ENCODE data around the gene CYBA. TPM values are rescaled to one million over a fixed set of nuclear protein-coding genes. Genes with fewer than 3 reads are reported as not detected.
A peak's percentile ranks its signal among the peaks of the same experiment; 100 is the strongest.

CYBA gene
- total and polyA plus RNA-seq, 9 of the 15 experiments (the other 6 are each of a cell fraction or from before 2014, with no cell fraction given): 0.34 to 683 (median 93.0) TPM

DNA sequence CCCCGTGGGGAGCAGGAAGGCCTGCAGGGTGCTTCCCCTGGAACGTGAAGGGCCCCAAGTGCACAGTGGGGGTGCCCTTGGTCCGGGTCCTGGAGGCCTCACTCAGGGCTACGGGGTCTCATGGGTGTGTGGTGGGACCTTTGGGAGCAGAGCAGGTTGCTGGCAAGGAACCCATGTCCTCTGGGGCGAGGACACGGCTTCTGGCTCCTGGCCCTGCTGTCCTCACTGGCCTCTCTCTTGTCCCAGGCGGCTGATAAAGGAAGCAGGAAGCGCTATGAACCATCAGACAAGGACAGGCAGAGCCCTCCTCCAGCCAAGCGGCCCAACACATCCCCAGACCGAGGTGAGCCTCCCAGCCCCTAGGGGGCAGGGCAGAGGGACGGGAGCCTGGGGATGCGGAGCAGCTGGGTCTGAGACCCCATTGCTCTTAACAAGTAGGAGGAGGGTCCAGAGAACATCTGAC, 22.3 kb downstream of the CYBA start (continued):
- TF ChIP-seq, protein P1, sequence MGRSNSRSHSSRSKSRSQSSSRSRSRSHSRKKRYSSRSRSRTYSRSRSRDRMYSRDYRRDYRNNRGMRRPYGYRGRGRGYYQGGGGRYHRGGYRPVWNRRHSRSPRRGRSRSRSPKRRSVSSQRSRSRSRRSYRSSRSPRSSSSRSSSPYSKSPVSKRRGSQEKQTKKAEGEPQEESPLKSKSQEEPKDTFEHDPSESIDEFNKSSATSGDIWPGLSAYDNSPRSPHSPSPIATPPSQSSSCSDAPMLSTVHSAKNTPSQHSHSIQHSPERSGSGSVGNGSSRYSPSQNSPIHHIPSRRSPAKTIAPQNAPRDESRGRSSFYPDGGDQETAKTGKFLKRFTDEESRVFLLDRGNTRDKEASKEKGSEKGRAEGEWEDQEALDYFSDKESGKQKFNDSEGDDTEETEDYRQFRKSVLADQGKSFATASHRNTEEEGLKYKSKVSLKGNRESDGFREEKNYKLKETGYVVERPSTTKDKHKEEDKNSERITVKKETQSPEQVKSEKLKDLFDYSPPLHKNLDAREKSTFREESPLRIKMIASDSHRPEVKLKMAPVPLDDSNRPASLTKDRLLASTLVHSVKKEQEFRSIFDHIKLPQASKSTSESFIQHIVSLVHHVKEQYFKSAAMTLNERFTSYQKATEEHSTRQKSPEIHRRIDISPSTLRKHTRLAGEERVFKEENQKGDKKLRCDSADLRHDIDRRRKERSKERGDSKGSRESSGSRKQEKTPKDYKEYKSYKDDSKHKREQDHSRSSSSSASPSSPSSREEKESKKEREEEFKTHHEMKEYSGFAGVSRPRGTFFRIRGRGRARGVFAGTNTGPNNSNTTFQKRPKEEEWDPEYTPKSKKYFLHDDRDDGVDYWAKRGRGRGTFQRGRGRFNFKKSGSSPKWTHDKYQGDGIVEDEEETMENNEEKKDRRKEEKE (IDR thresholded peaks at IDR 0.05; ENCODE audit: borderline replicate concordance in 1 of 2, control insufficient read depth in 1 of 2, low read depth in 2 of 2, low read length in 1 of 2): peak in 1 of 2 experiments; percentile 60; a peak in 1 of 4 replicates
- TF ChIP-seq PRPF4 (IDR thresholded peaks at IDR 0.05; ENCODE audit: insufficient read depth, low read depth, low read length, poor library complexity, severe bottlenecking): no peak
- TF ChIP-seq, protein P2, sequence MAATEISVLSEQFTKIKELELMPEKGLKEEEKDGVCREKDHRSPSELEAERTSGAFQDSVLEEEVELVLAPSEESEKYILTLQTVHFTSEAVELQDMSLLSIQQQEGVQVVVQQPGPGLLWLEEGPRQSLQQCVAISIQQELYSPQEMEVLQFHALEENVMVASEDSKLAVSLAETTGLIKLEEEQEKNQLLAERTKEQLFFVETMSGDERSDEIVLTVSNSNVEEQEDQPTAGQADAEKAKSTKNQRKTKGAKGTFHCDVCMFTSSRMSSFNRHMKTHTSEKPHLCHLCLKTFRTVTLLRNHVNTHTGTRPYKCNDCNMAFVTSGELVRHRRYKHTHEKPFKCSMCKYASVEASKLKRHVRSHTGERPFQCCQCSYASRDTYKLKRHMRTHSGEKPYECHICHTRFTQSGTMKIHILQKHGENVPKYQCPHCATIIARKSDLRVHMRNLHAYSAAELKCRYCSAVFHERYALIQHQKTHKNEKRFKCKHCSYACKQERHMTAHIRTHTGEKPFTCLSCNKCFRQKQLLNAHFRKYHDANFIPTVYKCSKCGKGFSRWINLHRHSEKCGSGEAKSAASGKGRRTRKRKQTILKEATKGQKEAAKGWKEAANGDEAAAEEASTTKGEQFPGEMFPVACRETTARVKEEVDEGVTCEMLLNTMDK (IDR thresholded peaks at IDR 0.05; ENCODE audit: borderline replicate concordance, insufficient read depth, low read depth, low read length, poor library complexity, severe bottlenecking): peak; percentile 99
- TF ChIP-seq, protein P3, sequence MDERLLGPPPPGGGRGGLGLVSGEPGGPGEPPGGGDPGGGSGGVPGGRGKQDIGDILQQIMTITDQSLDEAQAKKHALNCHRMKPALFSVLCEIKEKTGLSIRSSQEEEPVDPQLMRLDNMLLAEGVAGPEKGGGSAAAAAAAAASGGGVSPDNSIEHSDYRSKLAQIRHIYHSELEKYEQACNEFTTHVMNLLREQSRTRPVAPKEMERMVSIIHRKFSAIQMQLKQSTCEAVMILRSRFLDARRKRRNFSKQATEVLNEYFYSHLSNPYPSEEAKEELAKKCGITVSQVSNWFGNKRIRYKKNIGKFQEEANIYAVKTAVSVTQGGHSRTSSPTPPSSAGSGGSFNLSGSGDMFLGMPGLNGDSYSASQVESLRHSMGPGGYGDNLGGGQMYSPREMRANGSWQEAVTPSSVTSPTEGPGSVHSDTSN (CRISPR knock-in tag; IDR thresholded peaks at IDR 0.05; ENCODE audit: low read depth): no peak
- TF ChIP-seq, protein P3 (tag; conservative IDR thresholded peaks at IDR 0.05; ENCODE audit: low read depth): no peak
- peak in 1 of 2 experiments; percentile 49; a peak in 1 of 4 replicates for TF ChIP-seq TBL1XR1 (IDR thresholded peaks at IDR 0.05; ENCODE audit: low read length in 2 of 2)
- TF ChIP-seq MCM2 (IDR thresholded peaks at IDR 0.05; ENCODE audit: low read depth): no peak
- no peak for TF ChIP-seq RFX5 (IDR thresholded peaks at IDR 0.05; ENCODE audit: low read depth, low read length)
- TF ChIP-seq GABPB1 (CRISPR knock-in tag; IDR thresholded peaks at IDR 0.05): peak; percentile 49; the same call in 1 of the 2 replicates
- no peak; the same call in 1 of the 2 replicates for TF ChIP-seq BHLHE40 (IDR thresholded peaks at IDR 0.05; ENCODE audit: low read length)
- TF ChIP-seq, protein P4, sequence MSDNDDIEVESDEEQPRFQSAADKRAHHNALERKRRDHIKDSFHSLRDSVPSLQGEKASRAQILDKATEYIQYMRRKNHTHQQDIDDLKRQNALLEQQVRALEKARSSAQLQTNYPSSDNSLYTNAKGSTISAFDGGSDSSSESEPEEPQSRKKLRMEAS (CRISPR knock-in tag; IDR thresholded peaks at IDR 0.05): peak; percentile 19; the same call in 1 of the 2 replicates
- no peak for TF ChIP-seq ZNF324 (CRISPR knock-in tag; IDR thresholded peaks at IDR 0.05)
- TF ChIP-seq ELF2 (CRISPR knock-in tag; IDR thresholded peaks at IDR 0.05): 0 out of 2 replicates have a peak, but pooled peaks have one; percentile 51
- no peak for TF ChIP-seq ZNF174 (CRISPR knock-in tag; IDR thresholded peaks at IDR 0.05)
- TF ChIP-seq, protein P5, sequence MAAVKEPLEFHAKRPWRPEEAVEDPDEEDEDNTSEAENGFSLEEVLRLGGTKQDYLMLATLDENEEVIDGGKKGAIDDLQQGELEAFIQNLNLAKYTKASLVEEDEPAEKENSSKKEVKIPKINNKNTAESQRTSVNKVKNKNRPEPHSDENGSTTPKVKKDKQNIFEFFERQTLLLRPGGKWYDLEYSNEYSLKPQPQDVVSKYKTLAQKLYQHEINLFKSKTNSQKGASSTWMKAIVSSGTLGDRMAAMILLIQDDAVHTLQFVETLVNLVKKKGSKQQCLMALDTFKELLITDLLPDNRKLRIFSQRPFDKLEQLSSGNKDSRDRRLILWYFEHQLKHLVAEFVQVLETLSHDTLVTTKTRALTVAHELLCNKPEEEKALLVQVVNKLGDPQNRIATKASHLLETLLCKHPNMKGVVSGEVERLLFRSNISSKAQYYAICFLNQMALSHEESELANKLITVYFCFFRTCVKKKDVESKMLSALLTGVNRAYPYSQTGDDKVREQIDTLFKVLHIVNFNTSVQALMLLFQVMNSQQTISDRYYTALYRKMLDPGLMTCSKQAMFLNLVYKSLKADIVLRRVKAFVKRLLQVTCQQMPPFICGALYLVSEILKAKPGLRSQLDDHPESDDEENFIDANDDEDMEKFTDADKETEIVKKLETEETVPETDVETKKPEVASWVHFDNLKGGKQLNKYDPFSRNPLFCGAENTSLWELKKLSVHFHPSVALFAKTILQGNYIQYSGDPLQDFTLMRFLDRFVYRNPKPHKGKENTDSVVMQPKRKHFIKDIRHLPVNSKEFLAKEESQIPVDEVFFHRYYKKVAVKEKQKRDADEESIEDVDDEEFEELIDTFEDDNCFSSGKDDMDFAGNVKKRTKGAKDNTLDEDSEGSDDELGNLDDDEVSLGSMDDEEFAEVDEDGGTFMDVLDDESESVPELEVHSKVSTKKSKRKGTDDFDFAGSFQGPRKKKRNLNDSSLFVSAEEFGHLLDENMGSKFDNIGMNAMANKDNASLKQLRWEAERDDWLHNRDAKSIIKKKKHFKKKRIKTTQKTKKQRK (IDR thresholded peaks at IDR 0.05; ENCODE audit: borderline replicate concordance, low read depth, low read length): no peak
- no peak for TF ChIP-seq CBFA2T3 (IDR thresholded peaks at IDR 0.05)
